ENCODE results near the gene SAE1.
"Not testable (repeated sequence)": the region's sequence is repeated elsewhere in the genome, so short reads cannot be mapped to it uniquely, and the experiment has no call there.

Gene SAE1

DNA sequence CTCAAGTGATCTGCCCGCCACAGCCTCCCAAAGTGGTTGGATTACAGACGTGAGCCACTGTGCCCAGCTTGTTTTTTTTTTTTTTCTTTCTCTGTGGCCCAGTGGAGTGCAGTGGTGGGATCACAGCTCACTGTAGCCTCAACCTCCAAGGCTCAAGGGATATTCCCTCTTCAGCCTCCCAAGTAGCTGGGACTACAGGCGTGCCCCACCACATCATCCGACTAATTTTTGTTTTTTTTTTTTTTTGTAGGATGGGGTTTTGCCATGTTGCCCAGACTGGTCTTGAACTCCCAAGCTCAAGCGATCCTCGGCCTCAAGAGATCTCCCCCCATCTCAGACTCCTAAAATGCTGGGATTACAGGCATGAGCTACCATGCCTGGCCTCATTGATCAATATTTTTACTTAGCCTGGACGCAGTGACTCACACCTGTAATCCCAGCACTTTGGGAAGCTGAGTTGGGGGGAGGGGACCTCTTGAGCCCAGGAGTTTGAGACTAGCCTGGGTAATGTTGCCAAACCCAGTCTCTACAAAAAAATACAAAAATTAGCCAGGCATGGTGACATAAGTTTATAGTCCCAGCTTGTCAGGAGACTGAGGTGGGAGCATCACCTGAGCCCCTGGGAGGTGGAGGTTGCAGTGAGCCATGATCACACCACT is 1.7 kb downstream of the SAE1 start:
- no peak for DNase-seq

DNA sequence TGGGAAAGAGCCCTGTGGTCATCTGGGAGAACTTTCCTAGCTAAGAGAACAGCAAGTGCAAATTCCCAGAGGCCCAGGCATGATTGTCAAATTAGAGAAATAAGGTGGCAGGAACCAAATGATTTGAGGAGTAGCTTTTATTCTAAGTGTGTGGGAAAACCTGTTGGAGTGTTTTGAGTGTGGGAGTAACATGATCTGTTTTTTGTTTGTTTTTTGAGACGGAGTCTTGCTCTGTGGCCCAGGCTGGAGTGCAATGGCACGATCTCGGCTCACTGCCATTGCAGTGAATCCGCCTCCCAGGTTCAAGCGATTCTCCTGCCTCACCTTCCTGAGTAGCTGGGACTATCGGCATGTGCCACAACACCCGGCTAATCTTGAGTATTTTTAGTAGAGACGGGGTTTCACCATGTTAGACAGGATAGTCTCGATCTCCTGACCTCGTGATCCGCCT is 2.4 kb downstream of the SAE1 start:
- DNase-seq, result no peak

DNA sequence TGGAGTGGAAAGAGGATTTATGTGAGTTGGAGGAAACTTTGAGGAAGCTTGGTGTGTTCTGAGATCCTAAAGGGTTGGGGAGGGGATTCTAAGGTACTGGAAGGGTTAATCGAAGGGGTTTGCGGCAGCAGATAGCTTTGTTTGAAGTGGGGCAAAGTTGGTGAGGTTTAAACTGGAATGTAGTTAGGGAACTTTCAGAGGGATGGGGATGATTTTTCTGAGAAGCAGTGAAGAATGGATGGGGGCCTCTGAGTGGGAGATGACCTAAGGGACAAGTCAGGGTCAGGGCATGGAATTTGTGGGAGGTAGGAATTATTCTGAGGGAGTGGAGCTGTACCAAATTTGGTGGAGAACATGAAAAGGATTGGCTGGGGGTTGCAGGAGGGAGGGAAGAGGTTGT is 3.9 kb downstream of the SAE1 start:
- DNase-seq, result no peak

DNA sequence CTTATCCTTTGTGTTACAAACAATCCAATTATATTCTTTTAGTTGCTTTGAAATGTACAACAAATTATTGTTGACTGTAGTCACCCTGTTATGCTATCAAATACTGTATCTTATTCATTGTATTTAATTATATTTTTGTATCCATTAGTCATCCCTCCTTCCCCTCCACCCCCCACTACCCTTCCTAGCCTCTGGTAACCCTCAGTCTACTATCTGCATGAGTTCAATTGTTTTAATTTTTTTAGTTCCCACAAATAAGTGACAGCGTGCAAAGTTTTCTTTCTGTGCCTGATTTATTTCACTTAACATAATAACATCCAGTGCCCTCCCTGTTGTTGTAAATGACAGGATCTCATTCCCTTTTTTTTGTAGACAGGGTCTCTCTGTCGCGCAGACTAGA is 4.5 kb downstream of the SAE1 start:
- DNase-seq, result no peak

DNA sequence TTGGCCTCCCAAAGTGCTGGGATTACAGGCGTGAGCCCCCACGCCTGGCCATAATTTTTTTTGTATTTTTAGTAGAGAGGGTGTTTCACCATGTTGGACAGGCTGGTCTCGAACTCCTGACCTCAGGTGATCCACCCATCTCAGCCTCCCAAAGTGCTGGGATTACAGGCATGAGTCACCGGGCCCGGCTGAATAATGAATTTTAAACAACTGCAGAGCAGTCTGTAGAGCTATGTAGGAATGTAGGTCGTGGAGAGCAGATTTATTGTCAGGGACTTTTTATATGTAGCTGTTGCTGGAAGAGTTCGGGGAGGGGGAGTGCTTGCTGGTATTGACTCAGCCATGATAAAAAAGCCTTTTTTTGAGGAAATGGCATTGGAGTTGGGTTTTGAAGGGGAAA is 10.6 kb downstream of the SAE1 start:
- DNase-seq, result not testable (repeated sequence)

DNA sequence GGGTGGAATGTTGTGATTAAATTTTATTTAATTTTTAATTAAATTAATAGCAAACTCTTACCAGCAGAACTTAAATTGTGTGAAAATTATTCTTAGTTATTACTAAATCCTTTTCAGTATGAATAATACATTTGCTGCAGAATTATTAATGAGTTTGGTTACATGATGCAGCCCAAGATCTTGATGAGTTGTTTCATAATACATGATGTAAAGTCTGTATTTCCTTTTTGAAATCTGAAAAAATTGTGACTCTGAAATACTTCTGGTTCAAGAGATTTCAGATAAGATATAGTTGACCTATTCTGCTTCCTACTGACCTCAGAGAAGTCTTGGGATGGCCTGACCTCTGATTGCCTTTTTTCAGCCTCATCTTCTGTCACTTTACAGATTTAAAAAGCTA is 11.1 kb downstream of the SAE1 start:
- no peak for DNase-seq

DNA sequence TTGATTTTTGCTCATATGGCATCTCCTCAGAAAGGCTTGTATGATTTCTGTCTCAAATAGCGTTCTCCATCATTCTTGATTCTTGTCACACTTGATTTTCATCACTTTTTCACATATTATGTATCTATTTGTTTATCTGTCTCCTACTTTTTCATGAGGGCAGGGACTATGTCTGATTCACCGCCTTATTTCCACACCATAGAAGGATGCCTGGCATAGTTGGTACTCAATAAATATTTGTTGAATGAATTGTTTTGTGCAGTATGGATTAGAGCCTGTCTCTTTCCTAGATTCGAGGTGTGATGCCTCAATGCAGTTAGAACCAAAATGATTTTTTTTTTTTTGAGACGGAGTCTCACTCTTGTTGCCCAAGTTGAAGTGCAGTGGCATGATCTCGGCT is 12.1 kb downstream of the SAE1 start:
- no peak for DNase-seq

DNA sequence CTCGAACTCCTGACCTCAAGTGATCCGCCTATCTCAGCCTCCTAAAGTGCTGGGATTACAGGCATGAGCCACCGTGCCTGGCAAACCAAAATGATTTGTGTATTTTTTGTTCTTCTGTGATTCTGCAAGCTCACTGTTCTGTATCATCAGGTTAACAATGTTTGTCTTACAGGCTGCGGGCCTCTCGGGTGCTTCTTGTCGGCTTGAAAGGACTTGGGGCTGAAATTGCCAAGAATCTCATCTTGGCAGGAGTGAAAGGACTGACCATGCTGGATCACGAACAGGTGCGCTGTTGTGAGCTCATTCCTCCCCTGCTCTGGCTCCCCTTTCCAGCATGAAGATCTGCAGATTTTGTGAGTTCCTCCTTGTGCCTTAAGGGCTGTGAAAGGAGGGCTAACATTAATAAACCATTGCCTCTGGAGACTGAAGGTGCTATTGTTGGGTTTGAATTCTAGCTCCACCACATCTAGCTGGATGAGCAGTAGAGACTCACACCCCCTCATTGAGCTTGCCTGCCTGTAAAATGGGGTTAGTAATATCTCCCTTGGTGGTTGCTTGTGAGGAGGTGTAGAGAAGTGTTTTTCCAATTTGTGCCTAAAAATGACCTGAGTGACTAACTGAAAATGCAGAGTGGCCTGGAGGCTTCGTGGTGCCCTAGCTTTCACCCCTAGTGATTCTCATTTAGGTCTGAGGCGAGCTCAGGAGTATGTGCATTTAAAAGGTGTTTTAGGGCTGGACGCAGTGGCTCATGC is 12.9 kb downstream of the SAE1 start:
- DNase-seq, result no peak

DNA sequence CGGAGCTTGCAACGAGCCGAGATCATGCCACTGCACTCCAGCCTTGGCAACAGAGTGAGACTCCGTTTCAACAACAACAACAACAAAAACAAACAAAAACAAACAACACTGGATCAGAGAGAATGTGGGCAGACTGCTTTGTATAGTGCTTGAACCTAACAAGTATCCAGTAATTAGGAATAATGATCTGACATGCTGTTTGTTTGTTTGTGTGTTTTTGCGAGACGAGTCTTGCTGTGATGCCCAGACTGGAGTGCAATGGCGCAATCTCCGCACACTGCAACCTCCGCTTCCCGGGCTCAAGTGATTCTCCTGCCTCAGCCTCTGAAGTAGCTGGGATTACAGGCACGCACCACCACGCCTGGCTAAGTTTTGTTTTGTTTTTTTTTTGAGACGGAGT is 14.0 kb downstream of the SAE1 start:
- no peak for DNase-seq

DNA sequence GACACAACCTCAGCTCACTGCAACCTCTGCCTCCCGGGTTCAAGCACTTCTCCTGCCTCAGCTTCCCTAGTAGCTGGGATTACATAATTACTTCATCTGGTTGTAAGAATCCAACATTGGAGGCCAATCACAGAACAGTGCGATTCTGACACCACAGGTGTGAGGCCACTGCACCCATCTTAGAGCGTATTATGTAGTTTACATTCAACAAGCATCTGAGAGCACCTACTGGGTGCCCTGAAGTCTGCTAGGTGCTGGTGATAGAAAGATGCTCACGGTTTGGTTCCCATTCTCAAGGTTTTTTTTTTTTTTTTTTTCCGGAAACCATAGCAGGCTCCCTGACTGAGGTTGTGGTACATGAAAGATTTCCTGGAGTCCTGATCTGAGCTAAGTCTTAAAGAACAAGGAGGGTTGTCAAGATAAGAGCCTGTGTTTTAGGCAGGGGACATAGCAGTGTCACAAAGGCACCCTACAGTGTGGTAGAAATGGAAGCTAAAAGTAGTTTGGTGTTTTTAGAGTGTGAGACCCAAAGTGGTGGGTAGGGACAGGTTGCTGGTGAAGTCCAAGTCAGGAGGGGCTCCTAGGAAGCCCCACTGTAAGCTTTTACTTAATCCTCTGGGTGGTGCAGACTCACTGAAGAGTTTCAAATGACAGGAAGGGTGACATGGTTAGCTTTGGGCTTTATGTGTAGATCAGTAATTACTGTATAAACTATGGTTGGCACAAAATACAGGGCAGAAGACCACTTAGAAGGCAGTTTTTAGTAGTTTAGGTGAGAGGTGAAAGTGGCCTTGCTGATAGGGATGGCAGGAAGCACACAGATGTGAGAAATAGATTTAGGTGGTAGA is 15.2 kb downstream of the SAE1 start:
- no peak for DNase-seq

DNA sequence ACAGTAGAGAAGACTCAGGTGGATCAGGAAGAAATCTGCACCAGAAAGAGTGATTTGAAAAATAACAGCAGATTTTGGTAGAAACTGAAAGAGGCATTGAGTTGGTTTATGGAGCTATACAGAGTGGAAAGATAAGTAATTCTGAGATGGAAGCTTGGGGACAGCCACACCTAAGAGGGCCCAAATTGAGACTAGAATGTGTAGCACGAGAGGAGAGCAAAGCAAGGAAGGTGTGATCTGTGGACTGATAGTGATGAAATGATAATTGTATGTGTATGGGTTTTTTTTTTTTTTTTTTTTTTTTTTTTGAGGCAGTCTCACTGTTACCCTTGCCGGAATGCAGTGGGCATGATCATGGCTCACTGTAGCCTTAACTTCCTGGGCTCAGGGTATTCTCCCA is 16.3 kb downstream of the SAE1 start:
- DNase-seq, result no peak

DNA sequence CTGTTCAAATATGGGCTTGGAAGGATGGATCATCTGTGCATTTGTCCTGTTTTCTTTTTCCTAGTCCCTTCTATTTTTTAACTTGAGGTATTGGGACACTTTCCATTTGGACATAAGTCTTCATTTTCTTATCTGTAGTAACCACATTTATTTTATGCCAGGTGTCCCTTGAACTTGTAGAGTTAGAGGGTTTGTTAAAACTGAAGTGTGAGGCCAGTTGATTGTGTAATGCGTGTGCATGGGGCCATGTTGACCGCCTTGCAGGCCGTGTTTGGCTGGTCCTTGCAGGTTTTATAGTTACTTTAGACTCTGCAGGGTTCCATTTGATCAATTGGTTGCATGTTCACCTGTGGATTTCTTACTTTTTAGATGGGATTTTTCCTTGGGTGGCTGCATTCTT is 21.0 kb downstream of the SAE1 start:
- DNase-seq, result no peak

DNA sequence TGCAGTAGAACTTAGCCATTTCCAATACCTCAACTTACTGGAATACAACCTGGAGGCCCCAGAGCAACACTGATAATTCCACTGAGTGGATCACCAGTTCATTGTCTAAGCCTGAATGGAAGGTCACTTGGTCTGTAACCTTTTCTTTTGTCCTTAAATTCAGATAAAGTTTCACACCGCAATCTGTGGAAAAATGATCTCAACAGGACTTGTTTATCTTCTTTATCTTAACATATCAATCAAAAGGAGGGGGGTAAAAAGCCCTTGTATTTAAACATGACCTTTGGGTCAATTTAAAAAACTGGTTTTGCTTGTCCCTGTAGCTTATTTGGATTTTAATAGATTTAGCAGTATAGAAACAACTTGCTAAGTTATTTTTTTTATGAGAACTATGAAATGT is 21.6 kb downstream of the SAE1 start:
- no peak for DNase-seq

DNA sequence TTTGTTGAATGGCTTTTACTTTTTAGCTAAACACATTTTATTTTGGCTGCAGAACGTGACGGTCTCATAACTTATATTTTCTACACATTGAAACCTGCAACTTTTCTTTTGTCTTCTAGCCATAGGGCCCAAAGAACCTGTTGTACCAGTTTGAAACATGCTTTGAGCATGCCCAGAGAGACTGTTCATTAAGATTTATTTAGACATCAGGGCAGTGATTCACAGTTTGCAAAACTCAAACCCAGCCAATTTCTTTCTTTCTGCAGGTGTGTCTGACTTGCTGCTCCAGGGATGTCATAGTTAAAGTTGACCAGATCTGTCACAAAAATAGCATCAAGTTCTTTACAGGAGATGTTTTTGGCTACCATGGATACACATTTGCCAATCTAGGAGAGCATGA is 22.0 kb downstream of the SAE1 start:
- no peak for DNase-seq

DNA sequence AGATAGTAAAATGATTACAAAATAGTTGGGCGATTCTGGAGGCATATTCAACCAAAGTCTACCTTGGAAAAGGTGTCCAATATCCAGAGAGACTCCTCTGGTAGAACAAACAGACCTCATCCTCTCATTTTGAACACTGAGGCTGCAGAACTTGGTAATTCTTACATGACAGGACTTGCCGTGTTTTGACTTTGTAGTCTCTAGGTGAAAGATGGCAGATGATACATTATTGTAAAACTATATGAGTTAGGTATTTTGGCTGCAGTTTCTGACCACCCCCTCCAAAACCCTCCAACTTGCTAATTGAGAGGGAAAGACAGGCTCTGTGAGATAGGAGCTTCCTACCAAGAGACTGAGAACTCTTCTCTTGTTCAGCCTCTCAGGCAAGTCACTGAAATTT is 22.6 kb downstream of the SAE1 start:
- DNase-seq, result no peak

DNA sequence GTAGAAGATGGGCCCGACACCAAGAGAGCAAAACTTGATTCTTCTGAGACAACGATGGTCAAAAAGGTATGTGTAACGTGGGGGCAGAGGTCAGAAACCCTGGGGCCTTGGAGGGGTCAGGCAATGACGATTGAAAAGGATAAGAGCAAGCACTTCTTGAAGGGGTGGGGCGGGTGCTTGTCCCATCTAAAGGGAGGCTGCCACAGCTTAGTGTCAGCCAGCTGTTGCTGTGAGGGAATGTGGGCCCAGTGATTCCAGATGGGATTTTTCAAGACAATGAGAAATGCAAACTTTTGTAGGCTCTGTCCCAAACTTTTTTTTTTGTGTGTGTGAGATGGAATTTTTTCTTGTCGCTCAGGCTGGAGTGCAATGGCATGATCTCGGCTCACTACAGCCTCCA is 24.5 kb downstream of the SAE1 start:
- DNase-seq, result no peak

DNA sequence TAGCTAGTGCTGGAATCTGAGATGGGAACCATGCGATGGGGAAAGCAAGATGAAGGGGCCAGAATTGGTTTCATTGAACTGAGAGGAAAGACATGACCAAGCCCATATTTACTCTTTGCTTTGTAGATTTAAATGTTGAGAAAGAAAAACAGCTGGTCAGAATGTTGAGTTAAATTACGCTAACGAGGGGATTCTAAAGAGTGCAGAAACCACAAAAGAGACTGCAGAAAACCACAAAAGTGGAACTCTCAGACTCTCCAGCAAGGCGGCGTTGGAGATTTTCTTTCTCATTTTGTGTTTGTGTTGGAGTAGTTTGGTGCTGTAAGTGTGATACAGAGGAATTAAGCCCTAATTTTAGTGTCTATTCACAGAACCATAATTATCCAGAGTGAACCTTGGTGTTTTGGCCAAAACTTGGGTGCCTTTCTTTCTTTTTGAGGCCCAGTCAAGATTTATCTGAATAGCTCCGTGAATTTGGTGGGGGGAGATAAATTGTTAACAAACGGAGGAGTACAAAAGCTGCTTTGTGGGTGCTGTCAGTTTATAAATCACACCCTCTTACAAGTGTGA is 26.3 kb downstream of the SAE1 start:
- DNase-seq, result no peak

DNA sequence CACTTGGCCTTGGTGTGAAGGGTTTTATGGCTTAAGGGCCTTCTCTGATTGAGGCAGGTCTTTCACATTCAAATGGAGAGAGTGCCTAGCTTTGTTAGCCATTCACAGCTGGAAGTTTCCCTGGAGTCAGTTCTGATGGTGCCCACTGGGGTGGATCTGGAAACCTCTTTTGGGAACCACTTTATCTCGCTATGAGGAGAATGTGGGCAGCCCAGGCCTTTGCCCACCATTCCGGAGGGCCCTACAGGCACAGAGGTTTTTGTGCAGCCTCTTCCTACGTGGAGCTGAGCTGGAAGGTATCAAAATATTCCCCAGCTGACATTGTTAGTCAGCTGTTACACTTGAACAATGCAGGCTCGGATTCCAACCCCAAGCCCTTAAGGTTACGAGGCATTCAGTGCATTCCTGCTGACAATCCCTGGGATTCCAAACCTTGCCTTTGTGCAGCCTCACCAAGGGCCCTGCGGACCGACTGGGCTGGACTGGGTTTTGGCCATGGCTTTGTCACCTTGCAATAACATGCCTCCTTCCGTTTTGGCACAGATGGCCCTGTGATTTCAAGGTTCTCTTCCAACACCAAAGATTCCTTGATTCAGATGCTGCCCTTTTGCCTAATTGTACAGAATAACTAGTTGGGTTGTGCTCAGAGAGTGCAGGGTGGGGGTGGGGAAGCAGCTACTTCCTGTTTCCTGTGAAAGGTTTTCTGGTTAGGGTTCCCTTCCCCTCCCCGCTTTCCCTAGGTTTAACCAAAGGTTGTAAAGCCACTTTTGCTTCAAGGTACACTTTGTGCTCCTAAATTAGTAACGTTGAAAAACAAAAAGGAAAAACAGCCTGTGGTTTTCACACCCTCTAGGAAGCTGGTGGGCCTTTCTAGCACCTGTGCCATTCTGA is 27.0 kb downstream of the SAE1 start:
- DNase-seq, result no peak

DNA sequence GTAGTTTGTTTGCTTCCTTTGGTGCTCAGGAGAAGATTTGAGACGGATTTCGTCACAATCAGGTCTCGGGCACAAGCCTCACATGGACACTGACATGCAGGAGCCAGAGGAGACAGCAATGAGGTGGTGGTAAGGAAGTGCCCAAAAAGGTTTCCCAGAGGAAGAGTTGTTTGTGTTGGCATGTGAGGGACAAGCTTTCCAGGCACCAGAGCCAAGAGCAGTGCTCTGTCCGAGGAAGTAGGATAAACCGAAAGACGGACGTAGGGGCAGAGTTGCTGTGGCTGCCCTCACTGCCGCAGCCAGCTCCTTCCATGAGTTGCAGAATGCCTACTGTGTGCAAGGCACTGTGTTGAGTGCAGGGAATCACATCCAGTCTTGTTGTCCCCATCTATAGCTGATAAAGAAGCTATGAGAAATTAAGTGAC is 27.7 kb downstream of the SAE1 start:
- DNase-seq, result no peak

DNA sequence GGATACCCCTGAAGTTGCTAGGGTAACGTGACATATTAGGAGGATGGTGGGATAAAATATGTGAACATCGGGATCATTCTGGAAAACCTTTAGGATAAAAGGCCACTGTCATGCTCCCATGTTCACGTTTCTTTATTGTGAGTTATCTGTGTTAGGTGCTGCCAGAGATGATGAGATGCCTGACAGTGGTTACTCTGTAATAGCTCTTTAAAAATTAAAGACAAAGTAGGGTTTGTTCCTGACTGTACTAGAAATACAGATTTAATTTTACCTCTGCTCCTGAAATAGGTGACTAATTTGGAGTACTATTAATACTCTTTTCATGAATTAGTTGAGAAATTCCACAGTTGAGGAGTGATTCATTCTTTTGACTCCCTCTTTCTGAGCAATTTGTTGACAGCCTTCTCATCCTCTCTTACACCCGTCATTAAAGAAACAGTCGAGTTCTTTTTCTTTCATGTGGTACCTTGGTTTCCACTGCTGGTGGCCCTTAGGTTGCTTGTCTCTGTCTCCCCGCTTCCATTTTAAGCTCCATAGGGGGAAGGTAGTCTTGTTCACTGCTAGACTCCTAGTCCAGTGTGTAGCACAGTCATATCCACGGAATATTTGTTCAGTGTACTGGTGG is 28.4 kb downstream of the SAE1 start:
- no peak for DNase-seq

DNA sequence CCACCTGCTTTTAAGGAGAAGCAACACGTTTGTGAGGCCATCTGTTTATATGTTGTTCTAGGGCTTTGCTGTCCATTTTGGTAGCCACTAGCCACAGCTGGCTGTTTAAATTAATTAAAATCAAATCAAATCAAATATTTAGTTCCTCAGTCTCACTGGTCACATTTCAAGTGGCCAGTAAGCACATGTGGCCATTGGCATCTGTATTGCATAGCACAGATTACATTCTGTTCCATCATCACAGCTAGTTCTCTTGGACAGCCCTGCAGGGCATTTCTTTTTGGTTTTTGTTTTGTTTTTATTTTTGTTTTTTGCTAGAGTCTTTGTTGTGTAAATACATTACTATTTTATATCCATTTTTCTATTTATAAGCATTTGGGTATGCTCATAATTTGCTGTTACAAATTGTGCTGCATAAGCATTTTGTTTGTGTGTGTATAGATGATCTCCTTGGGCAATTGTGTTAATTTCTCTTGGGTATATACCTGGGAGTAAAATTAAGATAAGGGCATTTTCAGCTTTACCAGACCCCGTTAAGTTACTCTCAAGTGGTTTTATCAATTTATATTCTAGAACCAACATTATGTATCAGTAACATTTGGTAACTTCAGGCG is 31.3 kb downstream of the SAE1 start:
- no peak for DNase-seq

DNA sequence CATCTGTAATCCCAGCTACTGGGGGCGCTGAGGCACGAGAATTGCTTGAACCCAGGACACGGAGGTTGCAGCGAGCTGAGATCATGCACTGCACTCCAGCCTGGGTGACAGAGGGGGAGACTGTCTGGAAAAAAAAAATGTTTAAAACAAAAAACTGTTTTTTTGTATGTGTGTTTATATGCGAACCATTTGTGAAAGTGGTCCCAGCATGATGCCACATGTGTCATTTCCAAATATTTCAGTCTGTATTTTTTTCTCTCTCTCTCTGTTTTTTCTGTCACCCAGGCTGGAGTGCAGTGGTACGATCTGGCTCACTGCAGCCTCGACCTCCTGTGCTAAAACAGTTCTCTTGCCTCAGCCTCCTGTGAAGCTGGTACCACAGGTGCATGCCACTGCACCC is 37.4 kb downstream of the SAE1 start:
- DNase-seq, result no peak
